Ascending aorta (tissue), 2 donors: Measurements from ENCODE around the gene AKAP6. TPM values are rescaled to one million over a fixed set of nuclear protein-coding genes. Genes with fewer than 3 reads are reported as not detected.

Experiments used
- DNase-seq, 2 donors: peaks; one replicate each; pipeline ENCODE4 v3.0.0-alpha.2; 2019; ENCODE audit warnings: low spot score in 2 of 2
- H3K27ac ChIP-seq, 2 donors: fragments of 200-600 bp; sonication (generic); one replicate each; pipeline ENCODE4 v1.5.1; 2016 to 2017; ENCODE audit warnings: mild to moderate bottlenecking in 1 of 2
- H3K27me3 ChIP-seq: fragments of 200-600 bp; sonication (generic); one replicate; pipeline ENCODE4 v1.5.1; 2017
- H3K36me3 ChIP-seq, 2 donors: fragments of 200-600 bp; sonication (generic); one replicate each; pipeline ENCODE4 v1.5.1; 2016
- H3K4me1 ChIP-seq, 2 donors: fragments of 200-600 bp; sonication (generic); one replicate each; pipeline ENCODE4 v1.5.1; 2016 to 2017; ENCODE audit warnings: mild to moderate bottlenecking in 1 of 2
- H3K4me3 ChIP-seq, 2 donors: fragments of 200-600 bp; sonication (generic); one replicate each; pipeline ENCODE4 v1.5.1; 2016 to 2017; ENCODE audit warnings: mild to moderate bottlenecking in 1 of 2
- H3K9me3 ChIP-seq, 2 donors: fragments of 200-600 bp; sonication (generic); one replicate each; pipeline ENCODE4 v1.5.1; 2016
- CTCF ChIP-seq, 3 experiments: fragments of 200-600 bp in 2 of 3; fragments of 450-650 bp in 1 of 3; sonication (generic) in 2 of 3; IDR thresholded peaks; one replicate each; pipeline ENCODE4 v1.5.1; 2016 to 2019; ENCODE audit warnings: antibody characterized with exemption in 3 of 3, mild to moderate bottlenecking in 1 of 3, moderate library complexity in 1 of 3
- intact Hi-C: fragments of 100-400 bp; cut with DNase I; formaldehyde crosslinking; loops from one replicate; pipeline ENCODE4 v1.15.1; 2023
- total RNA-seq: library from RNA; depleted of rRNA; stranded (reverse); fragments of >200 nt; gene quantifications from one replicate; pipeline ENCODE4 v1.1.0, GENCODE V29; 2016

AKAP6 gene
- total RNA-seq, 1 donor from 2014 or later, result 21.1 TPM

GRCh38 chr14:32656601-32657000 lies 327.5 kb downstream of the AKAP6 start:
- Histone ChIP-seq H3K27me3 (no peaks in the 10 kb centered on the region), H3K36me3 (no peaks in the 10 kb centered on the region), H3K27ac (no peak overlapping the region), H3K4me3 (no peak overlapping the region), H3K4me1 (no peaks in the 10 kb centered on the region), H3K9me3 (no peaks in the 10 kb centered on the region)
- no peak for DNase-seq
- TF ChIP-seq CTCF (IDR thresholded peaks at IDR 0.05), result no peak
- intact Hi-C loops, result no loop called here

GRCh38 chr14:32657081-32657480 lies 328.0 kb downstream of the AKAP6 start:
- no peak for TF ChIP-seq CTCF (IDR thresholded peaks at IDR 0.05)
- peak; percentile 21 to 74 for DNase-seq
- no peaks in the 10 kb centered on the region for H3K9me3 ChIP-seq

GRCh38 chr14:32661216-32661615 lies 332.1 kb downstream of the AKAP6 start:
- intact Hi-C loops, result no loop called here
- Histone ChIP-seq H3K27ac (no peak overlapping the region), H3K36me3 (no peaks in the 10 kb centered on the region), H3K4me3 (no peak overlapping the region), H3K9me3 (no peaks in the 10 kb centered on the region), H3K4me1 (no peaks in the 10 kb centered on the region), H3K27me3 (no peaks in the 10 kb centered on the region)
- no peak for TF ChIP-seq CTCF (IDR thresholded peaks at IDR 0.05)
- no peak for DNase-seq

More at GRCh38 chr14:32657081-32657480, 328.0 kb downstream of the AKAP6 start:
- Histone ChIP-seq H3K36me3 (no peaks in the 10 kb centered on the region), H3K27ac (no peak overlapping the region), H3K4me3 (no peak overlapping the region), H3K4me1 (no peaks in the 10 kb centered on the region), H3K27me3 (no peaks in the 10 kb centered on the region)
- intact Hi-C loops, result no loop called here

- H3K4me1 ChIP-seq, result no peaks in the 10 kb centered on the region
- no peak overlapping the region for H3K27ac ChIP-seq
- intact Hi-C loops, result no loop called here
- H3K9me3 ChIP-seq, result no peaks in the 10 kb centered on the region
- H3K4me3 ChIP-seq, result no peak overlapping the region
- DNase-seq, result no peak
- no peaks in the 10 kb centered on the region for H3K36me3 ChIP-seq
- H3K27me3 ChIP-seq, result no peaks in the 10 kb centered on the region
- TF ChIP-seq CTCF (IDR thresholded peaks at IDR 0.05), result no peak
Observed at GRCh38 chr14:32662211-32662610, 333.1 kb downstream of the AKAP6 start.

- no peak for TF ChIP-seq CTCF (IDR thresholded peaks at IDR 0.05)
- Histone ChIP-seq H3K36me3 (no peaks in the 10 kb centered on the region), H3K4me3 (no peak overlapping the region), H3K27me3 (no peaks in the 10 kb centered on the region), H3K27ac (no peak overlapping the region), H3K4me1 (peaks cover 0 to 3% of the 10 kb centered on the region in 2 donors), H3K9me3 (no peaks in the 10 kb centered on the region)
- no peak for DNase-seq
- intact Hi-C loops, result no loop called here
Observed at GRCh38 chr14:32666308-32666707, 337.2 kb downstream of the AKAP6 start.

GRCh38 chr14:32667287-32667686 lies 338.2 kb downstream of the AKAP6 start:
- Histone ChIP-seq H3K4me1 (peaks cover 0 to 3% of the 10 kb centered on the region in 2 donors), H3K27me3 (no peaks in the 10 kb centered on the region), H3K4me3 (no peak overlapping the region), H3K9me3 (peaks cover 0 to 4% of the 10 kb centered on the region in 2 donors), H3K27ac (no peak overlapping the region), H3K36me3 (no peaks in the 10 kb centered on the region)
- intact Hi-C loops, result no loop called here
- DNase-seq, result no peak
- no peak for TF ChIP-seq CTCF (IDR thresholded peaks at IDR 0.05)
